K562 (cell line): ENCODE data around the gene ZNF441. TPM values are rescaled to one million over a fixed set of nuclear protein-coding genes. Genes with fewer than 3 reads are reported as not detected.
A peak's percentile ranks its signal among the peaks of the same experiment; 100 is the strongest.

Source experiments
- CTBP1 ChIP-seq: fragments of 450-650 bp; IDR thresholded peaks from 2 replicates; pipeline ENCODE4 v1.6.1; 2016; ENCODE audit warnings: borderline replicate concordance
- CTCFL ChIP-seq: IDR thresholded peaks from 2 replicates; pipeline ENCODE4 v1.6.1; 2011; ENCODE audit warnings: borderline replicate concordance, low read depth, mild to moderate bottlenecking, moderate library complexity, low read length; ENCODE audit not compliant: insufficient read depth, poor library complexity, severe bottlenecking
- DNMT1 ChIP-seq: fragments of 450-650 bp; IDR thresholded peaks from 2 replicates; pipeline ENCODE4 v1.6.1; 2016; ENCODE audit warnings: antibody characterized with exemption, mild to moderate bottlenecking
- EP300 ChIP-seq: IDR thresholded peaks from 2 replicates; pipeline ENCODE4 v1.6.1; 2012; ENCODE audit warnings: low read length, improper control_type of control experiment
- FOXA3 ChIP-seq, 2 experiments: fragments of 450-650 bp in 1 of 2; sonication (generic) in 1 of 2; formaldehyde crosslinking; IDR thresholded peaks in 1 of 2; conservative IDR thresholded peaks in 1 of 2; 2 replicates each; pipeline versions ENCODE4 v1.4.0 to v1.8.0; 2020 to 2022; ENCODE audit warnings: mild to moderate bottlenecking in 2 of 2, missing genetic modification reagents in 1 of 2
- KDM2B ChIP-seq: fragments of 250-450 bp; sonication (Bioruptor Pico); IDR thresholded peaks from 2 replicates; pipeline ENCODE4 v1.8.0; 2021; ENCODE audit warnings: mild to moderate bottlenecking, moderate library complexity
- MAZ ChIP-seq, 2 experiments: fragments of 450-650 bp in 1 of 2; sonication (generic) in 1 of 2; formaldehyde crosslinking; IDR thresholded peaks in 1 of 2; conservative IDR thresholded peaks in 1 of 2; 2 replicates each; pipeline versions ENCODE4 v1.4.0 to v1.5.0; 2020; ENCODE audit warnings: mild to moderate bottlenecking in 1 of 2, missing genetic modification reagents in 1 of 2
- PHTF2 ChIP-seq: fragments of 250-450 bp; sonication (Bioruptor Pico); IDR thresholded peaks from 2 replicates; pipeline ENCODE4 v1.5.0; 2021; ENCODE audit warnings: mild to moderate bottlenecking
- POLR3G ChIP-seq: IDR thresholded peaks from 2 replicates; pipeline ENCODE4 v1.6.1; 2011; ENCODE audit not compliant: insufficient read length, insufficient replicate concordance; ENCODE audit errors: extremely low read depth
- PRMT5 ChIP-seq: sonication (generic); formaldehyde crosslinking; IDR thresholded peaks from 2 replicates; pipeline ENCODE4 v1.5.0; 2020; ENCODE audit warnings: missing genetic modification reagents
- RBM15 ChIP-seq: fragments of 200-400 bp; formaldehyde crosslinking; IDR thresholded peaks from 2 replicates; pipeline ENCODE4 v1.6.1; 2018; ENCODE audit warnings: mild to moderate bottlenecking, low read length, moderate library complexity; ENCODE audit not compliant: insufficient read depth
- TFAM ChIP-seq: fragments of 250-450 bp; sonication (Bioruptor Pico); conservative IDR thresholded peaks from 2 replicates; pipeline ENCODE4 v1.5.0; 2021; ENCODE audit warnings: mild to moderate bottlenecking, moderate library complexity
- TSHZ1 ChIP-seq: fragments of 250-450 bp; sonication (Bioruptor Pico); IDR thresholded peaks from 2 replicates; pipeline ENCODE4 v1.4.0; 2020; ENCODE audit warnings: mild to moderate bottlenecking, moderate library complexity
- YY1 ChIP-seq, 3 experiments: IDR thresholded peaks; 2 replicates each; pipeline ENCODE4 v1.6.1; 2011; ENCODE audit warnings: low read length in 2 of 3, mild to moderate bottlenecking in 2 of 3, moderate library complexity in 2 of 3, borderline replicate concordance in 1 of 3, control low read depth in 1 of 3, low read depth in 1 of 3; ENCODE audit not compliant: insufficient read depth in 3 of 3, insufficient replicate concordance in 2 of 3, control insufficient read depth in 1 of 3, insufficient read length in 1 of 3; ENCODE audit errors: extremely low read depth in 1 of 3
- ZBTB17 ChIP-seq: fragments of 450-650 bp; formaldehyde crosslinking; IDR thresholded peaks from 2 replicates; pipeline ENCODE4 v1.4.0; 2020; ENCODE audit warnings: mild to moderate bottlenecking
- ZBTB26 ChIP-seq: fragments of 450-650 bp; formaldehyde crosslinking; IDR thresholded peaks from 2 replicates; pipeline ENCODE4 v1.4.0; 2022; ENCODE audit warnings: missing genetic modification characterization
- ZC3H11A ChIP-seq: IDR thresholded peaks from 2 replicates; pipeline ENCODE4 v1.6.1; 2012; ENCODE audit warnings: low read depth, low read length, improper control_type of control experiment
- ZNF143 ChIP-seq: sonication (generic); formaldehyde crosslinking; IDR thresholded peaks from 2 replicates; pipeline ENCODE4 v1.9.0; 2022; ENCODE audit warnings: mild to moderate bottlenecking, missing genetic modification reagents
- ZNF354B ChIP-seq: fragments of 250-450 bp; sonication (Bioruptor Pico); IDR thresholded peaks from 2 replicates; pipeline ENCODE4 v1.4.0; 2020
- polyA plus RNA-seq, 8 experiments: library from polyadenylated mRNA; depleted of rRNA in 4 of 8; stranded (reverse) in 5 of 8; unstranded in 3 of 8; fragments of >200 nt; fragmentation: Nextera tagmentation in 2 of 8; fragmentation: Illumina TruSeq in 1 of 8; extraction: Ambion mirVana in 2 of 8; extraction: Trizol in 1 of 8; gene quantifications; 2 replicates each; pipeline versions ENCODE4 v1.2.1 to v1.2.3, GENCODE V29; 2011 to 2014; ENCODE audit warnings: inconsistent platforms in 1 of 8, missing spikeins in 1 of 8
- total RNA-seq, 7 experiments: library from RNA; depleted of rRNA in 6 of 7; stranded (reverse); fragments of >200 nt in 6 of 7; fragmentation: Illumina TruSeq in 2 of 7; extraction: Trizol in 2 of 7; gene quantifications; 2 replicates each; pipeline versions ENCODE4 v1.2.1 to v1.2.3, GENCODE V29; 2011 to 2021; ENCODE audit warnings: low replicate concordance in 1 of 7

The ZNF441 gene
- total and polyA plus RNA-seq, 9 of the 15 experiments (the other 6 are each of a cell fraction or from before 2014, with no cell fraction given) = 1.9 to 14.0 (median 7.8) TPM

GRCh38 chr19:11766597-11767591 lies at the start of gene ZNF441 (continued):
- no peak for TF ChIP-seq KDM2B
- TF ChIP-seq RBM15 = no peak
- TF ChIP-seq ZNF354B (CRISPR knock-in tag) = no peak
- TF ChIP-seq MAZ (CRISPR knock-in tag; conservative IDR thresholded peaks at IDR 0.05 in 1 of 2, IDR thresholded peaks at IDR 0.05 in 1 of 2) = peak; percentile 50 to 79; a peak in 3 of 4 replicates
- no peak for TF ChIP-seq ZC3H11A
- no peak for TF ChIP-seq PRMT5
- TF ChIP-seq FOXA3 (CRISPR knock-in tag; conservative IDR thresholded peaks at IDR 0.05 in 1 of 2, IDR thresholded peaks at IDR 0.05 in 1 of 2) = no peak
- TF ChIP-seq ZNF143 = no peak
- TF ChIP-seq EP300 = 0 out of 2 replicates have a peak, but pooled peaks have one; percentile 26
- no peak for TF ChIP-seq TFAM
- no peak for TF ChIP-seq ZBTB26 (CRISPR knock-in tag)
- peak; percentile 75 for TF ChIP-seq CTBP1
- TF ChIP-seq ZBTB17 (CRISPR knock-in tag) = peak; percentile 31; the same call in 1 of the 2 replicates
- peak in 1 of 3 experiments; percentile 21 for TF ChIP-seq YY1 (IDR thresholded peaks at IDR 0.05; ENCODE audit: borderline replicate concordance in 1 of 3, control insufficient read depth in 1 of 3, extremely low read depth in 1 of 3, insufficient read depth in 3 of 3, insufficient read length in 1 of 3, insufficient replicate concordance in 2 of 3, low read depth in 1 of 3, low read length in 2 of 3)
- TF ChIP-seq PHTF2 (CRISPR knock-in tag) = no peak
- no peak for TF ChIP-seq DNMT1
- no peak for TF ChIP-seq TSHZ1
- TF ChIP-seq POLR3G = no peak
- no peak for TF ChIP-seq CTCFL
